ENCODE data around the gene TIMM29.

- no peak for TF ChIP-seq CTCF (IDR thresholded peaks at IDR 0.05; ENCODE audit: poor library complexity, severe bottlenecking)
- no peak for TF ChIP-seq EP300 (conservative IDR thresholded peaks at IDR 0.05; ENCODE audit: poor library complexity, severe bottlenecking)
- no peak for TF ChIP-seq EZH2 (IDR thresholded peaks at IDR 0.05; ENCODE audit: borderline replicate concordance, insufficient read depth, low read length, poor library complexity, severe bottlenecking)
- no peak for TF ChIP-seq REST (IDR thresholded peaks at IDR 0.05; ENCODE audit: borderline replicate concordance)
- no peak for TF ChIP-seq POLR2AphosphoS5 (IDR thresholded peaks at IDR 0.05)
- TF ChIP-seq MXI1 (conservative IDR thresholded peaks at IDR 0.05; ENCODE audit: poor library complexity, severe bottlenecking) = no peak
- no peak for TF ChIP-seq TAF1 (IDR thresholded peaks at IDR 0.05; ENCODE audit: low read depth)
- TF ChIP-seq RAD21 (conservative IDR thresholded peaks at IDR 0.05) = no peak
Measured at GRCh38 chr19:10895920-10896319, 32.7 kb upstream of the TIMM29 start.

Measured in neural cell (in vitro differentiated cells).